ENCODE data around the gene CFAP210.

DNA sequence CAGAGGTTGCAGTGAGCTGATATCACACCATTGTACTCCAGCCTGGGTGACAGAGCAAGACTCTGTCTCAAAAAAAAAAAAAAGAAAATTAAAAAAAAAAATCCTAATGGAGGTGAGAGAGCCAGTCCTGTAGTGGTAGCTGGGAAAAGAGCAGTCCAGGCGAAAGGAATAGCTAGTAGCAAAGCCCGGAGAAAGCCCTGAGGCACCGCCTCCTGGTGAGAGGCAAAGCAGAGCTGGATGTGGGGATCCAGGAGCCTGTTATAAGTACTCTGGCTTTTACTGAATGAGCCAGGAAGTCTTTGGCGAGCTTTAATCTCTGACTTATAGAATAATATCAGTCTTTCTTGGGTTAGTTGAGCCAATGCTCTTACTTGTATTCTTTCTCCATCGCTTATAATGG lies 32.9 kb upstream of the CFAP210 start:
- no peak for TF ChIP-seq SIN3A (IDR thresholded peaks at IDR 0.05; ENCODE audit: borderline replicate concordance, insufficient read depth, low read length)
- no peak for TF ChIP-seq POLR2AphosphoS5 (IDR thresholded peaks at IDR 0.05; ENCODE audit: low read depth, low read length)
- no peak for TF ChIP-seq TAF1 (IDR thresholded peaks at IDR 0.05; ENCODE audit: borderline replicate concordance, insufficient read depth, low read length)
- TF ChIP-seq, protein P1, sequence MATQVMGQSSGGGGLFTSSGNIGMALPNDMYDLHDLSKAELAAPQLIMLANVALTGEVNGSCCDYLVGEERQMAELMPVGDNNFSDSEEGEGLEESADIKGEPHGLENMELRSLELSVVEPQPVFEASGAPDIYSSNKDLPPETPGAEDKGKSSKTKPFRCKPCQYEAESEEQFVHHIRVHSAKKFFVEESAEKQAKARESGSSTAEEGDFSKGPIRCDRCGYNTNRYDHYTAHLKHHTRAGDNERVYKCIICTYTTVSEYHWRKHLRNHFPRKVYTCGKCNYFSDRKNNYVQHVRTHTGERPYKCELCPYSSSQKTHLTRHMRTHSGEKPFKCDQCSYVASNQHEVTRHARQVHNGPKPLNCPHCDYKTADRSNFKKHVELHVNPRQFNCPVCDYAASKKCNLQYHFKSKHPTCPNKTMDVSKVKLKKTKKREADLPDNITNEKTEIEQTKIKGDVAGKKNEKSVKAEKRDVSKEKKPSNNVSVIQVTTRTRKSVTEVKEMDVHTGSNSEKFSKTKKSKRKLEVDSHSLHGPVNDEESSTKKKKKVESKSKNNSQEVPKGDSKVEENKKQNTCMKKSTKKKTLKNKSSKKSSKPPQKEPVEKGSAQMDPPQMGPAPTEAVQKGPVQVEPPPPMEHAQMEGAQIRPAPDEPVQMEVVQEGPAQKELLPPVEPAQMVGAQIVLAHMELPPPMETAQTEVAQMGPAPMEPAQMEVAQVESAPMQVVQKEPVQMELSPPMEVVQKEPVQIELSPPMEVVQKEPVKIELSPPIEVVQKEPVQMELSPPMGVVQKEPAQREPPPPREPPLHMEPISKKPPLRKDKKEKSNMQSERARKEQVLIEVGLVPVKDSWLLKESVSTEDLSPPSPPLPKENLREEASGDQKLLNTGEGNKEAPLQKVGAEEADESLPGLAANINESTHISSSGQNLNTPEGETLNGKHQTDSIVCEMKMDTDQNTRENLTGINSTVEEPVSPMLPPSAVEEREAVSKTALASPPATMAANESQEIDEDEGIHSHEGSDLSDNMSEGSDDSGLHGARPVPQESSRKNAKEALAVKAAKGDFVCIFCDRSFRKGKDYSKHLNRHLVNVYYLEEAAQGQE (IDR thresholded peaks at IDR 0.05; ENCODE audit: insufficient read depth in 1 of 2, low read depth in 2 of 2, low read length in 2 of 2): no peak
- TF ChIP-seq FOXP2 (optimal IDR thresholded peaks at IDR 0.05; ENCODE audit: borderline replicate concordance, extremely low read depth, extremely low read length, insufficient read depth): no peak
